Natural killer cell (primary cell): ENCODE data around the gene DMC1. TPM values are rescaled to one million over a fixed set of nuclear protein-coding genes. Genes with fewer than 3 reads are reported as not detected.

ENCODE experiments used
- ATAC-seq, 3 donors: fragments of 150-1000 bp in 2 of 3; fragments of 200-7000 bp in 1 of 3; cut with Tn5 transposase; 1 replicate in 1 of 3; 2 replicates in 2 of 3; pipeline ENCODE4 v1.10.0; 2021; ENCODE audit warnings: mild to moderate bottlenecking in 2 of 3, moderate library complexity in 2 of 3
- DNase-seq, 2 donors: peaks; one replicate each; pipeline versions ENCODE4 v3.0.0 to v3.0.0-alpha.2; 2013 to 2021; ENCODE audit warnings: mixed read lengths in 1 of 2
- H3K27ac ChIP-seq: one replicate; pipeline ENCODE4 v1.5.1; 2013; ENCODE audit warnings: mild to moderate bottlenecking, low read length
- H3K27me3 ChIP-seq: one replicate; pipeline ENCODE4 v1.6.1; 2013; ENCODE audit warnings: low read length; ENCODE audit not compliant: control insufficient read depth, insufficient read depth
- H3K36me3 ChIP-seq: one replicate; pipeline ENCODE4 v1.6.1; 2013; ENCODE audit warnings: low read length; ENCODE audit not compliant: control insufficient read depth, insufficient read depth
- H3K4me1 ChIP-seq: one replicate; pipeline ENCODE4 v1.6.1; 2013; ENCODE audit warnings: low read length; ENCODE audit not compliant: control insufficient read depth, insufficient read depth
- H3K4me3 ChIP-seq: one replicate; pipeline ENCODE4 v1.5.1; 2013; ENCODE audit warnings: low read length
- H3K9me3 ChIP-seq: one replicate; pipeline ENCODE4 v1.6.1; 2013; ENCODE audit warnings: low read length; ENCODE audit not compliant: control insufficient read depth, insufficient read depth
- H3K27ac Mint-ChIP-seq, 2 donors: one replicate each; pipeline ENCODE4 v1.8.0; 2022; ENCODE audit warnings: mild to moderate bottlenecking in 2 of 2, mixed read lengths in 2 of 2, moderate library complexity in 1 of 2
- H3K27me3 Mint-ChIP-seq, 2 donors: one replicate each; pipeline ENCODE4 v1.8.0; 2022; ENCODE audit warnings: low read depth in 2 of 2, mixed read lengths in 2 of 2
- H3K36me3 Mint-ChIP-seq: one replicate; pipeline ENCODE4 v1.8.0; 2022; ENCODE audit warnings: mixed read lengths
- H3K4me1 Mint-ChIP-seq, 2 donors: one replicate each; pipeline ENCODE4 v1.8.0; 2022; ENCODE audit warnings: mixed read lengths in 2 of 2
- H3K4me3 Mint-ChIP-seq: one replicate; pipeline ENCODE4 v1.8.0; 2022; ENCODE audit warnings: mild to moderate bottlenecking, moderate library complexity, mixed read lengths
- H3K9me3 Mint-ChIP-seq, 2 donors: one replicate each; pipeline ENCODE4 v1.8.0; 2022; ENCODE audit warnings: mixed read lengths in 2 of 2
- WGBS: methylation state at CpG from one replicate; pipeline ENCODE4 v1.1.7; 2013; ENCODE audit warnings: missing lambda C conversion rate; ENCODE audit not compliant: insufficient coverage; 5-methylcytosine and 5-hydroxymethylcytosine counted together
- intact Hi-C: fragments of 100-400 bp; cut with micrococcal nuclease; formaldehyde crosslinking; loops from one replicate; pipeline ENCODE4 v1.14.2; 2022
- total RNA-seq, 4 donors: library from RNA; stranded (reverse); fragments of 120-200 nt in 1 of 4; gene quantifications; one replicate each; pipeline versions ENCODE4 v1.2.3 to v1.2.4, GENCODE V29; 2013 to 2022
- TF ChIP-seq, protein P1 (sequence below): fragments of 200-600 bp; IDR thresholded peaks from one replicate; pipeline ENCODE4 v1.8.0; 2022; ENCODE audit warnings: antibody characterized with exemption

The DMC1 gene
- total RNA-seq, 3 donors from 2014 or later (not counting 1 experiment from before 2014, with no cell fraction given), result 0.31 to 1.7 (median 0.63) TPM

- no peak overlapping the region for H3K27ac Mint-ChIP-seq
- Histone ChIP-seq H3K27me3 (no peaks in the 10 kb centered on the region), H3K36me3 (no peaks in the 10 kb centered on the region), H3K4me1 (no peaks in the 10 kb centered on the region), H3K27ac (no peak overlapping the region), H3K9me3 (no peaks in the 10 kb centered on the region), H3K4me3 (no peak overlapping the region)
- intact Hi-C loops, result no loop called here
- ATAC-seq (no peak), DNase-seq (no peak)
- no peak overlapping the region for H3K4me3 Mint-ChIP-seq
- H3K4me1 Mint-ChIP-seq, result no peaks in the 10 kb centered on the region
- TF ChIP-seq, protein P1, sequence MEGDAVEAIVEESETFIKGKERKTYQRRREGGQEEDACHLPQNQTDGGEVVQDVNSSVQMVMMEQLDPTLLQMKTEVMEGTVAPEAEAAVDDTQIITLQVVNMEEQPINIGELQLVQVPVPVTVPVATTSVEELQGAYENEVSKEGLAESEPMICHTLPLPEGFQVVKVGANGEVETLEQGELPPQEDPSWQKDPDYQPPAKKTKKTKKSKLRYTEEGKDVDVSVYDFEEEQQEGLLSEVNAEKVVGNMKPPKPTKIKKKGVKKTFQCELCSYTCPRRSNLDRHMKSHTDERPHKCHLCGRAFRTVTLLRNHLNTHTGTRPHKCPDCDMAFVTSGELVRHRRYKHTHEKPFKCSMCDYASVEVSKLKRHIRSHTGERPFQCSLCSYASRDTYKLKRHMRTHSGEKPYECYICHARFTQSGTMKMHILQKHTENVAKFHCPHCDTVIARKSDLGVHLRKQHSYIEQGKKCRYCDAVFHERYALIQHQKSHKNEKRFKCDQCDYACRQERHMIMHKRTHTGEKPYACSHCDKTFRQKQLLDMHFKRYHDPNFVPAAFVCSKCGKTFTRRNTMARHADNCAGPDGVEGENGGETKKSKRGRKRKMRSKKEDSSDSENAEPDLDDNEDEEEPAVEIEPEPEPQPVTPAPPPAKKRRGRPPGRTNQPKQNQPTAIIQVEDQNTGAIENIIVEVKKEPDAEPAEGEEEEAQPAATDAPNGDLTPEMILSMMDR, result no peak
- peaks cover 3 to 4% of the 10 kb centered on the region in 2 donors for H3K9me3 Mint-ChIP-seq
- peaks cover 13% of the 10 kb centered on the region for H3K36me3 Mint-ChIP-seq
- WGBS, result 82% methylated on average over 4 of the region's 4 CpGs
- H3K27me3 Mint-ChIP-seq, result peaks cover 16 to 23% of the 10 kb centered on the region in 2 donors
Observed at GRCh38 chr22:38614332-38615063, 44.5 kb upstream of the DMC1 start.

DNA sequence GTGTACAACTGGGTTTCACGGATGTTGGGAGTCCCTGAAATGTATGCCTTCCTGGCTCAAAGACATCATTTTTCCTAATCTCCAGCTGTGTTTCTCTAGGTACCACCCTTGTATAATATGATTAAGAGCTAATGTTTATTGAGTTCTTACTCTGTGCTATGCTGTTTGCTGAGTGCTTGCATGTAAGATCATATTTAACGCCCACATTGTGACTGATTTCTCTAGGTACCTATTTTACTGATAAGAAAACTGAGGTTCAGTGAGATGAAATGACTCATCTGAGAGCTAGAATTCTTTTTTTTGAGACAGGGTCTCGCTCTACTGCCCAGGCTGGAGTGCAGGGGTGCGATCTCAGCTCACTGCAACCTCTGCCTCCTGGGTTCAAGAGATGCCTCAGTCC, 43.6 kb upstream of the DMC1 start:
- TF ChIP-seq, protein P1, result no peak
- 80% methylated on average over 4 of the region's 4 CpGs for WGBS
- H3K27me3 ChIP-seq, result no peaks in the 10 kb centered on the region
- no peaks in the 10 kb centered on the region for H3K36me3 ChIP-seq
- intact Hi-C loops, result no loop called here
- Mint-ChIP-seq H3K27ac (no peak overlapping the region), H3K36me3 (peaks cover 10% of the 10 kb centered on the region), H3K4me3 (no peak overlapping the region), H3K27me3 (peaks cover 11 to 19% of the 10 kb centered on the region in 2 donors), H3K9me3 (peaks cover 3 to 4% of the 10 kb centered on the region in 2 donors), H3K4me1 (no peaks in the 10 kb centered on the region)
- no peak overlapping the region for H3K27ac ChIP-seq
- no peak for ATAC-seq
- DNase-seq, result no peak
- no peaks in the 10 kb centered on the region for H3K9me3 ChIP-seq
- H3K4me3 ChIP-seq, result no peak overlapping the region
- H3K4me1 ChIP-seq, result no peaks in the 10 kb centered on the region

GRCh38 chr22:38612217-38613006, 42.4 kb upstream of the DMC1 start:
- 93% methylated on average over 5 of the region's 5 CpGs for WGBS
- TF ChIP-seq, protein P1, result no peak
- intact Hi-C loops, result no loop called here

More at GRCh38 chr22:38612217-38613006, 42.4 kb upstream of the DMC1 start:
- Mint-ChIP-seq H3K4me3 (no peak overlapping the region), H3K36me3 (no peaks in the 10 kb centered on the region), H3K27me3 (peaks cover 5 to 15% of the 10 kb centered on the region in 2 donors), H3K27ac (no peak overlapping the region), H3K9me3 (no peaks in the 10 kb centered on the region), H3K4me1 (no peaks in the 10 kb centered on the region)
- Histone ChIP-seq H3K4me3 (no peak overlapping the region), H3K9me3 (no peaks in the 10 kb centered on the region), H3K27me3 (no peaks in the 10 kb centered on the region), H3K36me3 (no peaks in the 10 kb centered on the region), H3K4me1 (no peaks in the 10 kb centered on the region), H3K27ac (no peak overlapping the region)
- DNase-seq (no peak), ATAC-seq (no peak)
